ENCODE results near the gene BIVM. TPM values are rescaled to one million over a fixed set of nuclear protein-coding genes. Genes with fewer than 3 reads are reported as not detected.
"Not testable (repeated sequence)": the region's sequence is repeated elsewhere in the genome, so short reads cannot be mapped to it uniquely, and the experiment has no call there.

Gene BIVM
- total and polyA plus RNA-seq, 4 donors: 7.4 to 17.8 (median 11.3) TPM

GRCh38 chr13:102779436-102780159 is 19.3 kb upstream of the BIVM start:
- TF ChIP-seq NR2F2 (IDR thresholded peaks at IDR 0.05) (no peak), RAD21 (IDR thresholded peaks at IDR 0.05) (no peak), JUND (IDR thresholded peaks at IDR 0.05) (no peak), HNF4A (conservative IDR thresholded peaks at IDR 0.05) (no peak), SP1 (IDR thresholded peaks at IDR 0.05) (no peak), TAF1 (conservative IDR thresholded peaks at IDR 0.05) (no peak), ZBTB33 (IDR thresholded peaks at IDR 0.05) (no peak), EGR1 (IDR thresholded peaks at IDR 0.05; ENCODE audit: low read depth in 2 of 2) (no peak), CTCF (IDR thresholded peaks at IDR 0.05; ENCODE audit: low read depth, low read length, missing input control) (no peak)
- TF ChIP-seq, protein P1, sequence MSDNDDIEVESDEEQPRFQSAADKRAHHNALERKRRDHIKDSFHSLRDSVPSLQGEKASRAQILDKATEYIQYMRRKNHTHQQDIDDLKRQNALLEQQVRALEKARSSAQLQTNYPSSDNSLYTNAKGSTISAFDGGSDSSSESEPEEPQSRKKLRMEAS (IDR thresholded peaks at IDR 0.05): no peak
- TF ChIP-seq, protein P2, sequence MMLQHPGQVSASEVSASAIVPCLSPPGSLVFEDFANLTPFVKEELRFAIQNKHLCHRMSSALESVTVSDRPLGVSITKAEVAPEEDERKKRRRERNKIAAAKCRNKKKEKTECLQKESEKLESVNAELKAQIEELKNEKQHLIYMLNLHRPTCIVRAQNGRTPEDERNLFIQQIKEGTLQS (IDR thresholded peaks at IDR 0.05): no peak
- TF ChIP-seq, protein P3, sequence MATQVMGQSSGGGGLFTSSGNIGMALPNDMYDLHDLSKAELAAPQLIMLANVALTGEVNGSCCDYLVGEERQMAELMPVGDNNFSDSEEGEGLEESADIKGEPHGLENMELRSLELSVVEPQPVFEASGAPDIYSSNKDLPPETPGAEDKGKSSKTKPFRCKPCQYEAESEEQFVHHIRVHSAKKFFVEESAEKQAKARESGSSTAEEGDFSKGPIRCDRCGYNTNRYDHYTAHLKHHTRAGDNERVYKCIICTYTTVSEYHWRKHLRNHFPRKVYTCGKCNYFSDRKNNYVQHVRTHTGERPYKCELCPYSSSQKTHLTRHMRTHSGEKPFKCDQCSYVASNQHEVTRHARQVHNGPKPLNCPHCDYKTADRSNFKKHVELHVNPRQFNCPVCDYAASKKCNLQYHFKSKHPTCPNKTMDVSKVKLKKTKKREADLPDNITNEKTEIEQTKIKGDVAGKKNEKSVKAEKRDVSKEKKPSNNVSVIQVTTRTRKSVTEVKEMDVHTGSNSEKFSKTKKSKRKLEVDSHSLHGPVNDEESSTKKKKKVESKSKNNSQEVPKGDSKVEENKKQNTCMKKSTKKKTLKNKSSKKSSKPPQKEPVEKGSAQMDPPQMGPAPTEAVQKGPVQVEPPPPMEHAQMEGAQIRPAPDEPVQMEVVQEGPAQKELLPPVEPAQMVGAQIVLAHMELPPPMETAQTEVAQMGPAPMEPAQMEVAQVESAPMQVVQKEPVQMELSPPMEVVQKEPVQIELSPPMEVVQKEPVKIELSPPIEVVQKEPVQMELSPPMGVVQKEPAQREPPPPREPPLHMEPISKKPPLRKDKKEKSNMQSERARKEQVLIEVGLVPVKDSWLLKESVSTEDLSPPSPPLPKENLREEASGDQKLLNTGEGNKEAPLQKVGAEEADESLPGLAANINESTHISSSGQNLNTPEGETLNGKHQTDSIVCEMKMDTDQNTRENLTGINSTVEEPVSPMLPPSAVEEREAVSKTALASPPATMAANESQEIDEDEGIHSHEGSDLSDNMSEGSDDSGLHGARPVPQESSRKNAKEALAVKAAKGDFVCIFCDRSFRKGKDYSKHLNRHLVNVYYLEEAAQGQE (IDR thresholded peaks at IDR 0.05): no peak

GRCh38 chr13:102780656-102781055 is 18.3 kb upstream of the BIVM start:
- not testable (repeated sequence) for H3K36me3 ChIP-seq (ENCODE audit: control insufficient read depth in 4 of 4, insufficient read depth in 3 of 4, low read depth in 1 of 4, low read length in 3 of 4); H3K27ac ChIP-seq (ENCODE audit: low read depth in 1 of 2, low read length in 2 of 2); H3K27me3 ChIP-seq (ENCODE audit: control insufficient read depth in 4 of 4, insufficient read depth in 4 of 4, low read length in 3 of 4); H3K9me3 ChIP-seq (ENCODE audit: control insufficient read depth in 4 of 4, low read length in 3 of 4); H3K9ac ChIP-seq (ENCODE audit: low read depth in 1 of 2, low read length in 2 of 2); DNase-seq (ENCODE audit: low spot score); H3K4me3 ChIP-seq (ENCODE audit: low read depth in 1 of 3, low read length in 3 of 3)
- peaks cover 1 to 19% (median 17%) of the 10 kb centered on the region in 4 donors for H3K4me1 ChIP-seq (ENCODE audit: control insufficient read depth in 4 of 4, insufficient read depth in 4 of 4, low read length in 3 of 4)
- WGBS: 95% methylated on average over 4 of the region's 4 CpGs

More at GRCh38 chr13:102779436-102780159, 19.3 kb upstream of the BIVM start:
- Histone ChIP-seq H3K9me3 (ENCODE audit: control insufficient read depth in 4 of 4, low read length in 3 of 4) (no peaks in the 10 kb centered on the region), H3K4me3 (ENCODE audit: low read depth in 1 of 3, low read length in 3 of 3) (no peak overlapping the region), H3K27me3 (ENCODE audit: control insufficient read depth in 4 of 4, insufficient read depth in 4 of 4, low read length in 3 of 4) (no peaks in the 10 kb centered on the region), H3K36me3 (ENCODE audit: control insufficient read depth in 4 of 4, insufficient read depth in 3 of 4, low read depth in 1 of 4, low read length in 3 of 4) (peaks cover 0 to 2% (median 0%) of the 10 kb centered on the region in 4 donors), H3K4me1 (ENCODE audit: control insufficient read depth in 4 of 4, insufficient read depth in 4 of 4, low read length in 3 of 4) (peaks cover 1 to 11% (median 9%) of the 10 kb centered on the region in 4 donors), H3K27ac (ENCODE audit: low read depth in 1 of 2, low read length in 2 of 2) (no peak overlapping the region), H3K9ac (ENCODE audit: low read depth in 1 of 2, low read length in 2 of 2) (no peak overlapping the region)
- WGBS: 76% methylated on average over 5 of the region's 5 CpGs
- DNase-seq (ENCODE audit: low spot score): no peak
